GM21786 (cell line): ENCODE measurements around the gene PLSCR3.

Experiments used
- ATAC-seq: cut with Tn5 transposase; IDR thresholded peaks from one replicate; pipeline ENCODE4 v1.9.1; 2021; ENCODE audit not compliant: unreplicated experiment

PLSCR3 gene

GRCh38 chr17:7426896-7427489, 32.7 kb upstream of the PLSCR3 start:
- no peak for ATAC-seq

- ATAC-seq: no peak
These were observed 32.0 kb upstream of the PLSCR3 start for GRCh38 chr17:7426203-7426863.

GRCh38 chr17:7425756-7426155, 31.4 kb upstream of the PLSCR3 start:
- ATAC-seq: no peak

GRCh38 chr17:7425316-7425715, 31.0 kb upstream of the PLSCR3 start, which contains the start of gene SPEM2:
Gene SPEM2 (plus strand): TSS chr17:7425616. CDS start chr17:7425689, 73 bp downstream.
- no peak for ATAC-seq

GRCh38 chr17:7423679-7424078, 29.4 kb upstream of the PLSCR3 start:
- no peak for ATAC-seq

- ATAC-seq: no peak
These were observed 26.9 kb upstream of the PLSCR3 start for GRCh38 chr17:7421186-7421585.

GRCh38 chr17:7419819-7420610, 25.7 kb upstream of the PLSCR3 start, which contains the start of gene SPEM1:
Gene SPEM1 (plus strand): TSS chr17:7420324. CDS start chr17:7420385, 61 bp downstream.
- ATAC-seq: no peak

- no peak for ATAC-seq
These were observed 24.3 kb upstream of the PLSCR3 start for GRCh38 chr17:7418472-7419152.

GRCh38 chr17:7417056-7417655, 22.8 kb upstream of the PLSCR3 start:
- no peak for ATAC-seq

- ATAC-seq: no peak
These were observed 22.0 kb upstream of the PLSCR3 start for GRCh38 chr17:7416323-7416722.

GRCh38 chr17:7415784-7416183, 21.5 kb upstream of the PLSCR3 start:
- no peak for ATAC-seq

GRCh38 chr17:7414837-7415236, 20.5 kb upstream of the PLSCR3 start:
- ATAC-seq: no peak

GRCh38 chr17:7413346-7413985, 19.1 kb upstream of the PLSCR3 start:
- no peak for ATAC-seq

GRCh38 chr17:7411427-7411750, 17.1 kb upstream of the PLSCR3 start:
- ATAC-seq: no peak

GRCh38 chr17:7410634-7411426, 16.5 kb upstream of the PLSCR3 start:
- no peak for ATAC-seq

GRCh38 chr17:7409716-7410115, 15.4 kb upstream of the PLSCR3 start:
- ATAC-seq: no peak

- ATAC-seq: no peak
These were observed 14.5 kb upstream of the PLSCR3 start for GRCh38 chr17:7408863-7409262.

GRCh38 chr17:7408252-7408727, 14.0 kb upstream of the PLSCR3 start:
- ATAC-seq: no peak

GRCh38 chr17:7407485-7408251, 13.3 kb upstream of the PLSCR3 start, which contains the start of gene NLGN2:
Gene NLGN2 (plus strand): TSS chr17:7407845. CDS start chr17:7408256, 411 bp downstream.
- no peak for ATAC-seq
